ENCODE measurements around the gene CPXM2. TPM values are rescaled to one million over a fixed set of nuclear protein-coding genes. Genes with fewer than 3 reads are reported as not detected.

The CPXM2 gene
- total and polyA plus RNA-seq, 2 experiments from 2014 or later, result 3.7 to 4.9 TPM

DNA sequence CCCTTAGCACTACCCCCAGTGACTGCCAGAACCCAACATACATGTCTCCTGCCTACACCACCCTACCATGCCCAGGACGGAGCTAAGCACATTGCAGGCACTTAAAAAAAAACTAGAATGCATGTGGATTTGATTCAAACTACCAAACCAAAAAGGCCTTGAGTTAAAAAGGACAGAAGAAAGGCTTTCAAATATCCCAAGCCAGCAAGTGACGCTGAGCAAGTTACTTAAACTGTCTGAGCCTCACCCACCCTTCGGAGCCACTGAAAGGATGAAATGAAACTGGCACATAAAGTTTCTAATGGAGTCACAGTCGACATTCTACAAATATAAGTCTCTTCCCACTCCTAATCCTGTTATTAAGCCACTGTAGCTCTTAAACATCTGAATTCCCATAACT is 1.8 kb downstream of the CPXM2 start:
- Histone ChIP-seq H4K20me1 (ENCODE audit: insufficient read depth, poor library complexity, severe bottlenecking) (no peaks in the 10 kb centered on the region), H2AFZ (no peak overlapping the region), H3K4me2 (no peak overlapping the region), H3K27me3 (peaks cover 29% of the 10 kb centered on the region), H3K4me3 (no peak overlapping the region), H3K9me3 (ENCODE audit: low read depth) (no peaks in the 10 kb centered on the region), H3K36me3 (replicated peaks; ENCODE audit: insufficient read depth, low read depth) (no peaks in the 10 kb centered on the region), H3K79me2 (no peaks in the 10 kb centered on the region), H3K27ac (no peak overlapping the region), H3K9me2 (replicated peaks; ENCODE audit: insufficient read depth) (no peaks in the 10 kb centered on the region), H3K4me1 (ENCODE audit: insufficient read depth) (peaks cover 4% of the 10 kb centered on the region)
- no peak for DNase-seq (ENCODE audit: low spot score)
- WGBS (ENCODE audit: low lambda C conversion rate, missing lambda C conversion rate), result 77% methylated on average over 4 of the region's 4 CpGs
- TF ChIP-seq EZH2 (IDR thresholded peaks at IDR 0.05; ENCODE audit: borderline replicate concordance) (no peak), EZH2phosphoT487 (IDR thresholded peaks at IDR 0.05; ENCODE audit: low read depth, severe bottlenecking, unreplicated experiment) (no peak)
- TF ChIP-seq, protein P1, sequence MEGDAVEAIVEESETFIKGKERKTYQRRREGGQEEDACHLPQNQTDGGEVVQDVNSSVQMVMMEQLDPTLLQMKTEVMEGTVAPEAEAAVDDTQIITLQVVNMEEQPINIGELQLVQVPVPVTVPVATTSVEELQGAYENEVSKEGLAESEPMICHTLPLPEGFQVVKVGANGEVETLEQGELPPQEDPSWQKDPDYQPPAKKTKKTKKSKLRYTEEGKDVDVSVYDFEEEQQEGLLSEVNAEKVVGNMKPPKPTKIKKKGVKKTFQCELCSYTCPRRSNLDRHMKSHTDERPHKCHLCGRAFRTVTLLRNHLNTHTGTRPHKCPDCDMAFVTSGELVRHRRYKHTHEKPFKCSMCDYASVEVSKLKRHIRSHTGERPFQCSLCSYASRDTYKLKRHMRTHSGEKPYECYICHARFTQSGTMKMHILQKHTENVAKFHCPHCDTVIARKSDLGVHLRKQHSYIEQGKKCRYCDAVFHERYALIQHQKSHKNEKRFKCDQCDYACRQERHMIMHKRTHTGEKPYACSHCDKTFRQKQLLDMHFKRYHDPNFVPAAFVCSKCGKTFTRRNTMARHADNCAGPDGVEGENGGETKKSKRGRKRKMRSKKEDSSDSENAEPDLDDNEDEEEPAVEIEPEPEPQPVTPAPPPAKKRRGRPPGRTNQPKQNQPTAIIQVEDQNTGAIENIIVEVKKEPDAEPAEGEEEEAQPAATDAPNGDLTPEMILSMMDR (IDR thresholded peaks at IDR 0.05; ENCODE audit: poor library complexity), result no peak

DNA sequence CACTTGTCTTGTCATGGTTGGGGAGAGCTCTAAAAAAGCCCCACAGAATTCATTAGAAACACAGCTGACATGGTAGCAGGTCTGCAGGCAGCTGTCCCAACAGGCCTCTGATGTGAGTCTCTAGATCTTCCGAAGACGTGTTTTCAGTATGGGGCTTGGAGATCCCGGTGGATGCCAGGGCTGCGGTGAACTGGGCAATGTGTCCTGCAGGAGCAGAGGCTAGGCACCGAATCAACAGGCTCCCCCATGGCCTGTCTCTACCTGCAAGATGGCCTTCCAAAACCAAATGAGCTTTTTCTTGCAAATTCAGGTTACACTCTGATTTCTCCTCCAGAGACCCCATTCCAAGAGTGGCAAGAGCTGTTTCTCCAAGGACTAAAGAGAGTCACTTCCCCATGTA is 2.9 kb downstream of the CPXM2 start:
- Histone ChIP-seq H4K20me1 (ENCODE audit: insufficient read depth, poor library complexity, severe bottlenecking) (no peaks in the 10 kb centered on the region), H3K27me3 (peaks cover 29% of the 10 kb centered on the region), H3K4me2 (no peak overlapping the region), H3K27ac (no peak overlapping the region), H3K4me1 (ENCODE audit: insufficient read depth) (peaks cover 4% of the 10 kb centered on the region), H3K36me3 (replicated peaks; ENCODE audit: insufficient read depth, low read depth) (no peaks in the 10 kb centered on the region), H3K79me2 (no peaks in the 10 kb centered on the region), H3K9me3 (ENCODE audit: low read depth) (no peaks in the 10 kb centered on the region), H3K9me2 (replicated peaks; ENCODE audit: insufficient read depth) (no peaks in the 10 kb centered on the region), H3K4me3 (no peak overlapping the region), H2AFZ (no peak overlapping the region)
- no peak for TF ChIP-seq EZH2 (IDR thresholded peaks at IDR 0.05; ENCODE audit: borderline replicate concordance)
- TF ChIP-seq EZH2phosphoT487 (IDR thresholded peaks at IDR 0.05; ENCODE audit: low read depth, severe bottlenecking, unreplicated experiment), result no peak
- TF ChIP-seq, protein P1 (IDR thresholded peaks at IDR 0.05; ENCODE audit: poor library complexity), result no peak
- DNase-seq (ENCODE audit: low spot score), result no peak
- 82% methylated on average over 5 of the region's 5 CpGs for WGBS (ENCODE audit: low lambda C conversion rate, missing lambda C conversion rate)

DNA sequence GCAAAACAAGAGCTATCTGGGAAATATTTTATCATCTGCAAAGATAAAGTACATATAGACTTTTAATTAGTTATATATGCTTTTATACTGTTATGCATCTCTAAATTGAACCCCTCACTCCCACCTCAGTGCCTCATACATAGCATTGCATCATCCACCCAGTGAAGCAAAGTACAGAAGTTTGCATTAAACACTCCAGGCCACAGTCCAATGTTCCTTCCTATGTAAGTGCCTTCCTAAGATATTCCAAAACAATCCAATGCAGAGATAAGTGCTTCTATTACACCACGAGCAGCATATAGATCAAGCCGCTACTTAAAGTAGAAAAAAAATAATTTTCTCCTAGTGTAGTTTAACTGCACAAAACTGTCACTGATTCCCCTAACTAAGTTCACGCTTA is 3.4 kb downstream of the CPXM2 start:
- H2AFZ ChIP-seq, result no peak overlapping the region
- no peaks in the 10 kb centered on the region for H3K9me2 ChIP-seq (replicated peaks; ENCODE audit: insufficient read depth)
- H3K36me3 ChIP-seq (replicated peaks; ENCODE audit: insufficient read depth, low read depth), result no peaks in the 10 kb centered on the region
- H3K4me2 ChIP-seq, result no peak overlapping the region
- H3K27ac ChIP-seq, result no peak overlapping the region
- WGBS (ENCODE audit: low lambda C conversion rate, missing lambda C conversion rate), result 64% methylated on average over 3 of the region's 3 CpGs
- TF ChIP-seq, protein P1 (IDR thresholded peaks at IDR 0.05; ENCODE audit: poor library complexity), result no peak
- no peak for TF ChIP-seq EZH2 (IDR thresholded peaks at IDR 0.05; ENCODE audit: borderline replicate concordance)
- no peak for TF ChIP-seq EZH2phosphoT487 (IDR thresholded peaks at IDR 0.05; ENCODE audit: low read depth, severe bottlenecking, unreplicated experiment)
- H4K20me1 ChIP-seq (ENCODE audit: insufficient read depth, poor library complexity, severe bottlenecking), result no peaks in the 10 kb centered on the region
- no peaks in the 10 kb centered on the region for H3K9me3 ChIP-seq (ENCODE audit: low read depth)
- DNase-seq (ENCODE audit: low spot score), result no peak
- peaks cover 29% of the 10 kb centered on the region for H3K27me3 ChIP-seq
- no peaks in the 10 kb centered on the region for H3K79me2 ChIP-seq
- H3K4me3 ChIP-seq, result no peak overlapping the region
- peaks cover 4% of the 10 kb centered on the region for H3K4me1 ChIP-seq (ENCODE audit: insufficient read depth)

DNA sequence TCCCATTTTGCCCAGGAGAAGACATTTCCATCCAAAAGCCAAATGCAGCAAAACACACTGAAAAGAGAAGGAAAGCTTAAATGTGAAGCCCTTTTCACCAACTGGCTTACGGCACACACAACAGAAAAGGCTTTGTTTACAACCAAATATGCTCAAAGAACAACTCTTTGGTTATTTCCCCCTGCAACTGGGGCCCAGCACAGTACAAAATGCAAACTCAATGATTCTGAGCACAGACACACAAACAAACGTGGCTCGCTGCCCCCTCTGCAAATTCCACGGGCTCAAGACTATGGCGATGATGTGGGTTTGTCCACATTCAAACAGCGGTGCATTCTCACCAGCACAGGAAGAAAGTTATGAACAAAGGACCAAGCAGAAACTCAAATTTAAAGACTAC is 5.3 kb downstream of the CPXM2 start:
- Histone ChIP-seq H3K4me2 (no peak overlapping the region), H4K20me1 (ENCODE audit: insufficient read depth, poor library complexity, severe bottlenecking) (no peaks in the 10 kb centered on the region), H3K79me2 (no peaks in the 10 kb centered on the region), H3K27ac (no peak overlapping the region), H3K9me3 (ENCODE audit: low read depth) (no peaks in the 10 kb centered on the region), H3K4me3 (no peak overlapping the region), H3K27me3 (peaks cover 17% of the 10 kb centered on the region), H2AFZ (no peak overlapping the region), H3K9me2 (replicated peaks; ENCODE audit: insufficient read depth) (no peaks in the 10 kb centered on the region), H3K36me3 (replicated peaks; ENCODE audit: insufficient read depth, low read depth) (no peaks in the 10 kb centered on the region), H3K4me1 (ENCODE audit: insufficient read depth) (peaks cover 4% of the 10 kb centered on the region)
- TF ChIP-seq EZH2 (IDR thresholded peaks at IDR 0.05; ENCODE audit: borderline replicate concordance) (no peak), EZH2phosphoT487 (IDR thresholded peaks at IDR 0.05; ENCODE audit: low read depth, severe bottlenecking, unreplicated experiment) (no peak)
- TF ChIP-seq, protein P1 (IDR thresholded peaks at IDR 0.05; ENCODE audit: poor library complexity), result no peak
- WGBS (ENCODE audit: low lambda C conversion rate, missing lambda C conversion rate), result 81% methylated on average over 6 of the region's 6 CpGs
- no peak for DNase-seq (ENCODE audit: low spot score)
